Karpas-422 (cell line): Measurements from ENCODE around the gene ROR2. TPM values are rescaled to one million over a fixed set of nuclear protein-coding genes. Genes with fewer than 3 reads are reported as not detected.

Experiments used
- small RNA-seq: library from RNA; depleted of rRNA; stranded (forward); fragments of <200 nt; gene quantifications from one replicate; pipeline ENCODE3, GENCODE V24; 2014
- total RNA-seq: library from RNA; depleted of rRNA; stranded (reverse); fragments of >200 nt; shearing (Covaris generic); gene quantifications from 2 replicates; pipeline ENCODE4 v1.2.3, GENCODE V29; 2014; ENCODE audit warnings: low replicate concordance; rRNA removed

The ROR2 gene
- total RNA-seq, 1 experiment from 2014 or later, result not detected

Small RNAs within 50 kb of the gene (small RNA-seq; reads per million reads assigned to genes)
- not detected for gene MIR3910-1

Other genes with a start within 250 kb of the ROR2 start
- 46.1 and 47.3 TPM in 2 replicates for gene SPTLC1, start 165.2 kb upstream of the ROR2 start, total RNA-seq